Measurements from ENCODE around the gene PHEX. TPM values are rescaled to one million over a fixed set of nuclear protein-coding genes. Genes with fewer than 3 reads are reported as not detected.

The PHEX gene
- total RNA-seq, 1 donor = 1.4 TPM

- H3K27me3 ChIP-seq (ENCODE audit: insufficient read depth, low read length) = no peaks in the 10 kb centered on the region
- H3K9me3 ChIP-seq (ENCODE audit: low read depth, low read length) = no peaks in the 10 kb centered on the region
- H3K4me2 ChIP-seq (ENCODE audit: insufficient read depth, low read length) = no peak overlapping the region
- no peak for TF ChIP-seq CTCF (IDR thresholded peaks at IDR 0.05; ENCODE audit: extremely low read depth, low read depth, low read length)
- no peaks in the 10 kb centered on the region for H3K36me3 ChIP-seq (ENCODE audit: insufficient read depth, low read length)
- DNase-seq (ENCODE audit: insufficient read length, low spot score, missing footprints) = no peak
- H4K20me1 ChIP-seq (ENCODE audit: insufficient read depth, low read length) = no peaks in the 10 kb centered on the region
- H3K4me1 ChIP-seq (ENCODE audit: insufficient read depth, low read length) = no peaks in the 10 kb centered on the region
- H3K27ac ChIP-seq (ENCODE audit: low read depth, low read length) = no peak overlapping the region
- H3K79me2 ChIP-seq (ENCODE audit: insufficient read depth, low read length) = no peaks in the 10 kb centered on the region
- H2AFZ ChIP-seq (ENCODE audit: low read length) = no peak overlapping the region
- no peak overlapping the region for H3K4me3 ChIP-seq (ENCODE audit: insufficient read depth, low read length)
Measured at GRCh38 chrX:22249371-22249770, 217.2 kb downstream of the PHEX start.

DNA sequence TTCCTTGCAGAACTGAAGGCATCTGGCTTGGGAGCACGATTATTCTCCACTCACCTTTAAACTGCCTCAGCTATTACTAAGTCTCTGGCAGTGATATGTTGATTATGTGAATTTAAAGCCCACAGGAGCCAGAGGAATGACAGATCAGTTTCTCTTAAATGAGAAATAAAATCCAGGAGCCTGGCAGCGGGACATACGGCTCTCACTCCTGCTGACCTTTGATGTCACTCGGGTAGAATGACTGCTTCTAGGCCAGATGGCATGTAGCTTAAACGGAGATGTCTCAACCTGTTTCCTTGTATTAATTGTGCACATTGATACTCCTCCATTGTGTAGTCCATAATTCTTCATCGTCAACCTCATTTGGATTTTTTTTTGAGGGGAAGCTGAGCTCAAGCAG is 236.6 kb downstream of the PHEX start:
- Histone ChIP-seq H3K27ac (ENCODE audit: low read depth, low read length) (no peak overlapping the region), H3K79me2 (ENCODE audit: insufficient read depth, low read length) (no peaks in the 10 kb centered on the region), H4K20me1 (ENCODE audit: insufficient read depth, low read length) (no peaks in the 10 kb centered on the region), H2AFZ (ENCODE audit: low read length) (no peak overlapping the region), H3K27me3 (ENCODE audit: insufficient read depth, low read length) (no peaks in the 10 kb centered on the region), H3K36me3 (ENCODE audit: insufficient read depth, low read length) (no peaks in the 10 kb centered on the region), H3K4me2 (ENCODE audit: insufficient read depth, low read length) (no peak overlapping the region), H3K4me1 (ENCODE audit: insufficient read depth, low read length) (no peaks in the 10 kb centered on the region), H3K9me3 (ENCODE audit: low read depth, low read length) (no peaks in the 10 kb centered on the region), H3K4me3 (ENCODE audit: insufficient read depth, low read length) (no peak overlapping the region)
- no peak for DNase-seq (ENCODE audit: insufficient read length, low spot score, missing footprints)
- no peak for TF ChIP-seq CTCF (IDR thresholded peaks at IDR 0.05; ENCODE audit: extremely low read depth, low read depth, low read length)

GRCh38 chrX:22272613-22273012 is 240.5 kb downstream of the PHEX start, which contains the start of gene CBLL2:
TSS of gene CBLL2 (plus strand) at chrX:22272913. CDS start at chrX:22272992, 79 bp downstream.
- Histone ChIP-seq H3K79me2 (ENCODE audit: insufficient read depth, low read length) (no peaks in the 10 kb centered on the region), H3K36me3 (ENCODE audit: insufficient read depth, low read length) (no peaks in the 10 kb centered on the region), H4K20me1 (ENCODE audit: insufficient read depth, low read length) (no peaks in the 10 kb centered on the region), H3K27me3 (ENCODE audit: insufficient read depth, low read length) (no peaks in the 10 kb centered on the region), H3K4me2 (ENCODE audit: insufficient read depth, low read length) (no peak within 1 kb of the TSS), H3K27ac (ENCODE audit: low read depth, low read length) (no peak within 1 kb of the TSS), H3K4me3 (ENCODE audit: insufficient read depth, low read length) (no peak within 1 kb of the TSS), H3K4me1 (ENCODE audit: insufficient read depth, low read length) (no peaks in the 10 kb centered on the region), H3K9me3 (ENCODE audit: low read depth, low read length) (no peaks in the 10 kb centered on the region), H2AFZ (ENCODE audit: low read length) (no peak within 1 kb of the TSS)
- no peak for DNase-seq (ENCODE audit: insufficient read length, low spot score, missing footprints)
- no peak for TF ChIP-seq CTCF (IDR thresholded peaks at IDR 0.05; ENCODE audit: extremely low read depth, low read depth, low read length)

DNA sequence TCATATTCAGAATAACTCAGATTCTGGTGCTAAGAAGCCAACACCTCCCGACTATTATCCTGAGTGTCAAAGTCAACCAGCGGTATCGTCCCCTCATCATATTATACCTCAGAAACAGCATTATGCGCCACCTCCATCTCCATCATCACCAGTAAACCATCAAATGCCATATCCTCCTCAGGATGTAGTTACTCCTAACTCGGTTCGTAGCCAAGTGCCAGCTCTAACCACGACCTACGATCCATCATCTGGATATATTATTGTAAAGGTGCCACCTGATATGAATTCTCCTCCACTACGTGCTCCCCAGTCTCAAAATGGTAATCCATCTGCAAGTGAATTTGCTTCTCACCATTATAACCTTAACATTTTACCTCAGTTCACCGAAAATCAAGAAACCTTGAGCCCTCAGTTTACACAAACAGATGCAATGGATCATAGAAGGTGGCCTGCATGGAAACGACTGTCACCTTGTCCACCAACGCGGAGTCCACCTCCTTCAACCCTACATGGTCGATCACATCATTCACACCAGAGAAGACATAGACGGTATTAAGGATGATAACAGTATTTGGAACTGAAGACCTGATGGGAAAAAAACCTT is 241.7 kb downstream of the PHEX start:
- no peak for DNase-seq (ENCODE audit: insufficient read length, low spot score, missing footprints)
- Histone ChIP-seq H2AFZ (ENCODE audit: low read length) (no peak overlapping the region), H3K4me2 (ENCODE audit: insufficient read depth, low read length) (no peak overlapping the region), H3K4me1 (ENCODE audit: insufficient read depth, low read length) (no peaks in the 10 kb centered on the region), H3K9me3 (ENCODE audit: low read depth, low read length) (no peaks in the 10 kb centered on the region), H3K79me2 (ENCODE audit: insufficient read depth, low read length) (no peaks in the 10 kb centered on the region), H3K27ac (ENCODE audit: low read depth, low read length) (no peak overlapping the region), H3K4me3 (ENCODE audit: insufficient read depth, low read length) (no peak overlapping the region), H3K27me3 (ENCODE audit: insufficient read depth, low read length) (no peaks in the 10 kb centered on the region), H3K36me3 (ENCODE audit: insufficient read depth, low read length) (no peaks in the 10 kb centered on the region), H4K20me1 (ENCODE audit: insufficient read depth, low read length) (no peaks in the 10 kb centered on the region)
- TF ChIP-seq CTCF (IDR thresholded peaks at IDR 0.05; ENCODE audit: extremely low read depth, low read depth, low read length) = no peak
